ENCODE measurements around the gene FKBP15. TPM values are rescaled to one million over a fixed set of nuclear protein-coding genes. Genes with fewer than 3 reads are reported as not detected.
"Not testable (repeated sequence)": the region's sequence is repeated elsewhere in the genome, so short reads cannot be mapped to it uniquely, and the experiment has no call there.

Gene FKBP15
- total RNA-seq, 3 donors from 2014 or later, result 26.6 to 30.9 (median 26.8) TPM

GRCh38 chr9:113244556-113244955 is 23.5 kb upstream of the FKBP15 start:
- DNase-seq (no peak), ATAC-seq (no peak)
- H3K9me3 ChIP-seq, result no peaks in the 10 kb centered on the region
- no peak overlapping the region for H3K4me3 ChIP-seq
- intact Hi-C loops (cut with DNase I, micrococcal nuclease), result no loop called here
- H3K36me3 ChIP-seq (ENCODE audit: low read depth), result no peaks in the 10 kb centered on the region
- H3K4me1 ChIP-seq (ENCODE audit: low read depth), result no peaks in the 10 kb centered on the region
- TF ChIP-seq, protein P1, sequence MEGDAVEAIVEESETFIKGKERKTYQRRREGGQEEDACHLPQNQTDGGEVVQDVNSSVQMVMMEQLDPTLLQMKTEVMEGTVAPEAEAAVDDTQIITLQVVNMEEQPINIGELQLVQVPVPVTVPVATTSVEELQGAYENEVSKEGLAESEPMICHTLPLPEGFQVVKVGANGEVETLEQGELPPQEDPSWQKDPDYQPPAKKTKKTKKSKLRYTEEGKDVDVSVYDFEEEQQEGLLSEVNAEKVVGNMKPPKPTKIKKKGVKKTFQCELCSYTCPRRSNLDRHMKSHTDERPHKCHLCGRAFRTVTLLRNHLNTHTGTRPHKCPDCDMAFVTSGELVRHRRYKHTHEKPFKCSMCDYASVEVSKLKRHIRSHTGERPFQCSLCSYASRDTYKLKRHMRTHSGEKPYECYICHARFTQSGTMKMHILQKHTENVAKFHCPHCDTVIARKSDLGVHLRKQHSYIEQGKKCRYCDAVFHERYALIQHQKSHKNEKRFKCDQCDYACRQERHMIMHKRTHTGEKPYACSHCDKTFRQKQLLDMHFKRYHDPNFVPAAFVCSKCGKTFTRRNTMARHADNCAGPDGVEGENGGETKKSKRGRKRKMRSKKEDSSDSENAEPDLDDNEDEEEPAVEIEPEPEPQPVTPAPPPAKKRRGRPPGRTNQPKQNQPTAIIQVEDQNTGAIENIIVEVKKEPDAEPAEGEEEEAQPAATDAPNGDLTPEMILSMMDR (IDR thresholded peaks at IDR 0.05), result no peak

GRCh38 chr9:113241161-113241560 is 20.1 kb upstream of the FKBP15 start:
- DNase-seq (no peak), ATAC-seq (no peak)
- intact Hi-C loops (cut with DNase I, micrococcal nuclease), result no loop called here
- Histone ChIP-seq H3K4me3 (no peak overlapping the region), H3K36me3 (ENCODE audit: low read depth) (no peaks in the 10 kb centered on the region), H3K4me1 (ENCODE audit: low read depth) (no peaks in the 10 kb centered on the region), H3K9me3 (no peaks in the 10 kb centered on the region)
- TF ChIP-seq, protein P1 (IDR thresholded peaks at IDR 0.05), result no peak

DNA sequence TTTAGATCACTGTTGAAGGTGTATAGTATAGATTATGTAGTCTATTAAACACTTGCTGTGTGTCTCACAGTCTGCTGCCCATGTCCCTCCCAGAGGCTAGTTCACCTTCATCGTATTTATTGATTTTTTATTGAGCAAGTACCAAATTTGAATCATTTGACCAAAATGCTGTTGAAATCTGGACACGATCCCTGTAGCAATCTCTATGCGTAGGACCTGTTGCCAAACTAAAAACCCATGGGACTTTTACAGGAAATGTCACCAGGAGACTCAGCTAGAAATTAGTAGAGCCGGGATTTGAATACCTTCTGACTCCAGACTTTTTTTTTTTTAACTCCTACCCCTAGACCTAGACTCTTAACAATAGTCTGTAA is 17.8 kb upstream of the FKBP15 start:
- H3K9me3 ChIP-seq, result no peaks in the 10 kb centered on the region
- ATAC-seq (no peak), DNase-seq (no peak)
- TF ChIP-seq, protein P1 (IDR thresholded peaks at IDR 0.05), result no peak
- no peak overlapping the region for H3K4me3 ChIP-seq
- H3K36me3 ChIP-seq (ENCODE audit: low read depth), result no peaks in the 10 kb centered on the region
- intact Hi-C loops (cut with DNase I, micrococcal nuclease), result no loop called here
- H3K4me1 ChIP-seq (ENCODE audit: low read depth), result no peaks in the 10 kb centered on the region

- no peak overlapping the region for H3K4me3 ChIP-seq
- TF ChIP-seq, protein P1 (IDR thresholded peaks at IDR 0.05), result no peak
- no peaks in the 10 kb centered on the region for H3K36me3 ChIP-seq (ENCODE audit: low read depth)
- peaks cover 4% of the 10 kb centered on the region for H3K4me1 ChIP-seq (ENCODE audit: low read depth)
- ATAC-seq (no peak), DNase-seq (no peak)
- H3K9me3 ChIP-seq, result no peaks in the 10 kb centered on the region
- intact Hi-C loops (cut with DNase I, micrococcal nuclease), result no loop called here
These were observed 17.3 kb upstream of the FKBP15 start for GRCh38 chr9:113238202-113238858.

DNA sequence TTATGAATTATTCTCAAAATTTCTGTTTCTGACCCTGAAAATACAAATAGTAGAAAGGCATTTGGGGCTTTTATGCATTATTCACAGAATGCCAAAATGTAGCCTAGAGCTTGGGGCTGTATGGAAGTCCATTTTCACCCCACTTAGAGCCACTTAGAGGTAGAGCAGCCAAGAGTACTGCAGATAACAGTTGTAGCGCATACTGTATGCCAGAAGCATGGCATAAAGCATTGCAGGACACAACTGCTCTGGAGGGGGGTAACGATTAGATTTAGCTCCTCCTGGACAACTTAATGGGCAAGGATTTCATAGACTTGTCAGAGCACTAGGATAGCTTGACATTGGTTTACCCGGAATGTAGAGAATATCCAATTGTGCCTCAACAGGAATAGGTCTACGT is 15.9 kb upstream of the FKBP15 start:
- Histone ChIP-seq H3K36me3 (ENCODE audit: low read depth) (no peaks in the 10 kb centered on the region), H3K4me1 (ENCODE audit: low read depth) (peaks cover 11% of the 10 kb centered on the region), H3K4me3 (no peak overlapping the region), H3K9me3 (no peaks in the 10 kb centered on the region)
- DNase-seq (no peak), ATAC-seq (no peak)
- TF ChIP-seq, protein P1 (IDR thresholded peaks at IDR 0.05), result no peak
- intact Hi-C loops (cut with DNase I, micrococcal nuclease), result no loop called here

DNA sequence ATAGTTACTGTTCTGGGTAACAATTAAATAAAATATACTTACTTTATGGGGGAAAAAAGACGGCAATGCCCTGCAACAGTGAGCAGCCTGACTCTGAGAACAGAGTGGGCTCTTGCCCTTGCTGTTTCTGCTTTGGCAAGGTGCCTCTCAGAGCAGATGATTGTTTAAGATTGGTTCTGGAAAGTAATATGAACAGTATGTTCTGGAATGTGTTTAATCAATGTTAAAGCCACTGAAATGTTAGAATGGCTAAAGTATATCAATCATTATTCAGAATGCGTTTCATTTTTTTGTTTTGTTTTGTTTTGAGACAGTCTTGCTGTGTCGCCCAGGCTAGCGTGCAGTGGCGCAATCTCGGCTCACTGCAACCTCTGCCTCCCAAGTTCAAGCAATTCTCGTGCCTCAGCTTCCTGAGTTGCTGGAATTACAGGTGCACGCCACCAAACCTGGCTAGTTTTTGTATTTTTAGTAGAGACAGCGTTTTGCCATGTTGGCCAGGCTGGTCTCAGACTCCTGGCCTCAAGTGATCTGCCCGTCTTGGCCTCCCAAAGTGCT is 14.7 kb upstream of the FKBP15 start:
- H3K9me3 ChIP-seq; ATAC-seq; H3K4me3 ChIP-seq; intact Hi-C loops (cut with DNase I, micrococcal nuclease); DNase-seq; H3K36me3 ChIP-seq (ENCODE audit: low read depth): not testable (repeated sequence)
- H3K4me1 ChIP-seq (ENCODE audit: low read depth), result peaks cover 11% of the 10 kb centered on the region

Measured in mucosa of descending colon (tissue), 3 donors.